Trophoblast cell (in vitro differentiated cells and primary cell): ENCODE results near the gene INAVA.
A peak's percentile ranks its signal among the peaks of the same experiment; 100 is the strongest.
"Not testable (repeated sequence)": the region's sequence is repeated elsewhere in the genome, so short reads cannot be mapped to it uniquely, and the experiment has no call there.

ENCODE experiments used
- DNase-seq, 2 donors: peaks; one replicate each; pipeline ENCODE4 v3.0.0-alpha.2; 2016
- H2AFZ ChIP-seq: 2 replicates; pipeline ENCODE4 v1.6.1; 2013; ENCODE audit warnings: low read length, moderate library complexity, mild to moderate bottlenecking; ENCODE audit not compliant: insufficient read depth, poor library complexity
- H2AK5ac ChIP-seq: 2 replicates; pipeline ENCODE4 v1.6.1; 2013; ENCODE audit warnings: mild to moderate bottlenecking, low read length
- H2BK120ac ChIP-seq: 2 replicates; pipeline ENCODE4 v1.6.1; 2013; ENCODE audit warnings: low read length, mild to moderate bottlenecking, moderate library complexity; ENCODE audit not compliant: insufficient read depth, poor library complexity
- H2BK12ac ChIP-seq: 2 replicates; pipeline ENCODE4 v1.6.1; 2013; ENCODE audit warnings: mild to moderate bottlenecking, low read length, moderate library complexity
- H2BK5ac ChIP-seq: 2 replicates; pipeline ENCODE4 v1.6.1; 2013; ENCODE audit warnings: low read length, low read depth, moderate library complexity, mild to moderate bottlenecking; ENCODE audit not compliant: poor library complexity
- H3K14ac ChIP-seq: 2 replicates; pipeline ENCODE4 v1.6.1; 2013; ENCODE audit warnings: mild to moderate bottlenecking, low read length
- H3K18ac ChIP-seq: 2 replicates; pipeline ENCODE4 v1.6.1; 2013; ENCODE audit warnings: mild to moderate bottlenecking, low read length
- H3K23ac ChIP-seq: 2 replicates; pipeline ENCODE4 v1.6.1; 2013; ENCODE audit warnings: low read length
- H3K27ac ChIP-seq: 2 replicates; pipeline ENCODE4 v1.5.1; 2013; ENCODE audit warnings: low read depth, mild to moderate bottlenecking, inconsistent platforms, low read length, moderate library complexity
- H3K27me3 ChIP-seq: 2 replicates; pipeline ENCODE4 v1.6.1; 2013; ENCODE audit warnings: inconsistent platforms, mild to moderate bottlenecking, low read length, moderate library complexity; ENCODE audit not compliant: insufficient read depth
- H3K36me3 ChIP-seq, 2 experiments: 1 replicate in 1 of 2; 2 replicates in 1 of 2; pipeline ENCODE4 v1.6.1; 2013; ENCODE audit warnings: low read length in 2 of 2, mild to moderate bottlenecking in 2 of 2, moderate library complexity in 1 of 2; ENCODE audit not compliant: insufficient read depth in 2 of 2, control insufficient read depth in 1 of 2
- H3K4ac ChIP-seq: 2 replicates; pipeline ENCODE4 v1.6.1; 2013; ENCODE audit warnings: low read depth, mild to moderate bottlenecking, low read length, moderate library complexity
- H3K4me1 ChIP-seq, 2 experiments: 1 replicate in 1 of 2; 2 replicates in 1 of 2; pipeline ENCODE4 v1.6.1; 2013; ENCODE audit warnings: low read length in 2 of 2, mild to moderate bottlenecking in 2 of 2, moderate library complexity in 1 of 2; ENCODE audit not compliant: insufficient read depth in 2 of 2, control insufficient read depth in 1 of 2
- H3K4me2 ChIP-seq: 2 replicates; pipeline ENCODE4 v1.6.1; 2013; ENCODE audit warnings: inconsistent platforms, mild to moderate bottlenecking, low read length, moderate library complexity
- H3K4me3 ChIP-seq: 2 replicates; pipeline ENCODE4 v1.5.1; 2013; ENCODE audit warnings: mild to moderate bottlenecking, low read depth, low read length, inconsistent platforms
- H3K79me1 ChIP-seq: one replicate; pipeline ENCODE4 v1.6.1; 2013; ENCODE audit warnings: low read length
- H3K79me2 ChIP-seq: 2 replicates; pipeline ENCODE4 v1.6.1; 2013; ENCODE audit warnings: low read length, mild to moderate bottlenecking; ENCODE audit not compliant: control insufficient read depth, insufficient read depth, poor library complexity
- H3K9ac ChIP-seq: 2 replicates; pipeline ENCODE4 v1.6.1; 2013; ENCODE audit warnings: mild to moderate bottlenecking, low read length
- H3K9me3 ChIP-seq: 2 replicates; pipeline ENCODE4 v1.6.1; 2013; ENCODE audit warnings: low read depth, mild to moderate bottlenecking, control low read depth, inconsistent platforms, low read length; ENCODE audit not compliant: insufficient read depth
- H4K12ac ChIP-seq: 2 replicates; pipeline ENCODE4 v1.6.1; 2013; ENCODE audit warnings: low read depth, mild to moderate bottlenecking, low read length, moderate library complexity
- H4K8ac ChIP-seq: 2 replicates; pipeline ENCODE4 v1.6.1; 2013; ENCODE audit warnings: low read depth, mild to moderate bottlenecking, low read length, moderate library complexity
- H4K91ac ChIP-seq: one replicate; pipeline ENCODE4 v1.6.1; 2013; ENCODE audit warnings: low read depth, mild to moderate bottlenecking, low read length, moderate library complexity
- WGBS: extraction: QIAGEN DNeasy Blood & Tissue Kit; methylation state at CpG from one replicate; pipeline ENCODE4 v1.1.7; 2013; ENCODE audit warnings: missing lambda C conversion rate; ENCODE audit not compliant: insufficient read length, insufficient coverage; ENCODE audit errors: extremely low coverage; 5-methylcytosine and 5-hydroxymethylcytosine counted together

The INAVA gene

GRCh38 chr1:200934676-200935245, 40.1 kb downstream of the INAVA start:
- H3K18ac ChIP-seq = no peak overlapping the region
- no peak overlapping the region for H2AK5ac ChIP-seq
- no peaks in the 10 kb centered on the region for H3K79me2 ChIP-seq
- no peak overlapping the region for H2BK5ac ChIP-seq
- no peak overlapping the region for H3K4me2 ChIP-seq
- H4K91ac ChIP-seq = no peak overlapping the region
- peaks cover 2% of the 10 kb centered on the region for H3K9me3 ChIP-seq
- no peak overlapping the region for H2BK120ac ChIP-seq
- no peak overlapping the region for H2AFZ ChIP-seq
- H3K14ac ChIP-seq = no peak overlapping the region
- peaks cover 2% of the 10 kb centered on the region for H3K79me1 ChIP-seq
- no peak overlapping the region for H3K9ac ChIP-seq
- no peaks in the 10 kb centered on the region for H3K36me3 ChIP-seq
- no peaks in the 10 kb centered on the region for H3K27me3 ChIP-seq
- H4K12ac ChIP-seq = no peak overlapping the region
- H3K4me3 ChIP-seq = no peak overlapping the region
- no peak overlapping the region for H2BK12ac ChIP-seq
- no peak overlapping the region for H3K4ac ChIP-seq
- H4K8ac ChIP-seq = no peak overlapping the region
- no CpG with 5 or more reads among the region's 13 CpGs for WGBS
- H3K27ac ChIP-seq = no peak overlapping the region
- H3K4me1 ChIP-seq = no peaks in the 10 kb centered on the region
- peak; percentile 74 to 91 for DNase-seq
- H3K23ac ChIP-seq = no peak overlapping the region

- H3K27ac ChIP-seq, H3K14ac ChIP-seq, H2AFZ ChIP-seq, H3K4me2 ChIP-seq, H3K36me3 ChIP-seq, H4K12ac ChIP-seq, H4K91ac ChIP-seq, H3K4me3 ChIP-seq, H3K23ac ChIP-seq, H4K8ac ChIP-seq, H3K18ac ChIP-seq, H3K4ac ChIP-seq, H2BK5ac ChIP-seq, H3K9ac ChIP-seq, H3K27me3 ChIP-seq, H2AK5ac ChIP-seq, H3K79me2 ChIP-seq, H3K9me3 ChIP-seq, H2BK12ac ChIP-seq, H3K4me1 ChIP-seq, H2BK120ac ChIP-seq, H3K79me1 ChIP-seq: not testable (repeated sequence)
- DNase-seq = peak; percentile 21 to 84
- WGBS = no CpG with 5 or more reads among the region's 18 CpGs
These were observed 40.7 kb downstream of the INAVA start for GRCh38 chr1:200935286-200935962.

DNA sequence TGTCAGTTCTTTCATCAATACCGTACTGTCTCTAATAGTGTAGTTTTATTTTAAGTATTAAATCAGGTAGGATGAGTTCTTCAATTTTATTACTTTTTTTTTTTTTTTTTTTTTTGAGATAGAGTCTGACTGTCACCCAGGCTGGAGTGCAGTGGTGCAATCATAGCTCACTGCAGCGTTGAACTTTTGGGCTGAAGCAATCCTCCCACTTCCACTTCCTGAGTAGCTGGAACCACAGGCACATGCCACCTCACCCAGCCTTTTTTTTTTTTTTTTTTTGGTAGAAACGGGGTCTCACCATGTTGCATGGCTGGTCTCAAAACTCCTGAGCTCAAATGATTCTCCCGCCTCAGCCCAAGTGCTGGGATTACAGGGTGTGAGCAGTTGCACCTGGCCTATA, 44.3 kb downstream of the INAVA start:
- no CpG with 5 or more reads among the region's 4 CpGs for WGBS
- Histone ChIP-seq H2AFZ (no peak overlapping the region), H3K27ac (no peak overlapping the region), H3K4me3 (no peak overlapping the region), H3K4me1 (no peaks in the 10 kb centered on the region), H2BK120ac (no peak overlapping the region), H2AK5ac (no peak overlapping the region), H2BK12ac (no peak overlapping the region), H3K4ac (no peak overlapping the region), H3K9me3 (peaks cover 2% of the 10 kb centered on the region), H4K12ac (no peak overlapping the region), H3K79me1 (peaks cover 2% of the 10 kb centered on the region), H3K79me2 (no peaks in the 10 kb centered on the region), H4K8ac (no peak overlapping the region), H4K91ac (no peak overlapping the region), H3K18ac (no peak overlapping the region), H3K23ac (no peak overlapping the region), H2BK5ac (no peak overlapping the region), H3K14ac (no peak overlapping the region), H3K36me3 (no peaks in the 10 kb centered on the region), H3K27me3 (no peaks in the 10 kb centered on the region), H3K4me2 (no peak overlapping the region), H3K9ac (no peak overlapping the region)
- DNase-seq = no peak

GRCh38 chr1:200945111-200945510, 50.4 kb downstream of the INAVA start:
- Histone ChIP-seq H3K4ac (no peak overlapping the region), H3K9ac (no peak overlapping the region), H3K23ac (no peak overlapping the region), H4K12ac (no peak overlapping the region), H3K4me3 (no peak overlapping the region), H3K79me1 (no peaks in the 10 kb centered on the region), H2BK5ac (no peak overlapping the region), H3K9me3 (peaks cover 10% of the 10 kb centered on the region), H2AK5ac (no peak overlapping the region), H4K8ac (no peak overlapping the region), H4K91ac (no peak overlapping the region), H2BK12ac (no peak overlapping the region), H3K79me2 (no peaks in the 10 kb centered on the region), H3K4me1 (peaks cover 4 to 5% of the 10 kb centered on the region in 2 experiments), H2AFZ (no peak overlapping the region), H3K27ac (peak overlapping the region; percentile 7), H3K14ac (no peak overlapping the region), H2BK120ac (no peak overlapping the region), H3K18ac (no peak overlapping the region), H3K36me3 (no peaks in the 10 kb centered on the region), H3K4me2 (no peak overlapping the region), H3K27me3 (no peaks in the 10 kb centered on the region)
- no CpG with 5 or more reads among the region's 3 CpGs for WGBS
- no peak for DNase-seq
